GM12878 (cell line): ENCODE measurements around the gene SLC7A10.

Experiments used
- CTCF ChIP-seq, 3 experiments: IDR thresholded peaks in 2 of 3; conservative IDR thresholded peaks in 1 of 3; 2 replicates each; pipeline ENCODE4 v1.5.1; 2011; ENCODE audit warnings: low read depth in 3 of 3, low read length in 3 of 3, mild to moderate bottlenecking in 3 of 3, control low read depth in 2 of 3, moderate library complexity in 2 of 3, inconsistent platforms in 1 of 3, mixed read lengths in 1 of 3; ENCODE audit not compliant: control insufficient read depth in 2 of 3, insufficient read depth in 1 of 3; ENCODE audit errors: extremely low read depth in 1 of 3
- POLR2A ChIP-seq: IDR thresholded peaks from 2 replicates; pipeline ENCODE4 v1.6.1; 2011; ENCODE audit warnings: low read depth, mild to moderate bottlenecking, low read length
- YY1 ChIP-seq: IDR thresholded peaks from 2 replicates; pipeline ENCODE4 v1.6.1; 2011; ENCODE audit warnings: low read depth, mild to moderate bottlenecking, low read length

GRCh38 chr19:33260628-33261418 is 35.2 kb upstream of the SLC7A10 start:
- TF ChIP-seq POLR2A (no peak), YY1 (no peak), CTCF (IDR thresholded peaks at IDR 0.05 in 2 of 3, conservative IDR thresholded peaks at IDR 0.05 in 1 of 3; ENCODE audit: control insufficient read depth in 2 of 3, extremely low read depth in 1 of 3, insufficient read depth in 1 of 3, low read depth in 3 of 3, low read length in 3 of 3) (no peak)
